H1 (cell line): Measurements from ENCODE around the gene TNPO2. TPM values are rescaled to one million over a fixed set of nuclear protein-coding genes. Genes with fewer than 3 reads are reported as not detected.

Experiments used
- CBX8 ChIP-seq: fragments of 300-800, 300-1000 bp; sonication (generic); IDR thresholded peaks from 2 replicates; pipeline ENCODE4 v1.7.1; 2016; ENCODE audit warnings: low read depth, low read length, borderline replicate concordance
- CHD7 ChIP-seq: fragments of 300-600 bp; sonication (generic); IDR thresholded peaks from 2 replicates; pipeline ENCODE4 v1.7.1; 2012; ENCODE audit warnings: low read length, moderate library complexity, mild to moderate bottlenecking, inconsistent platforms; ENCODE audit not compliant: insufficient replicate concordance
- EP300 ChIP-seq, 2 experiments: IDR thresholded peaks; 1 replicate in 1 of 2; 2 replicates in 1 of 2; pipeline ENCODE4 v1.6.1; 2011 to 2012; ENCODE audit warnings: low read depth in 2 of 2, low read length in 2 of 2, mild to moderate bottlenecking in 2 of 2, borderline replicate concordance in 1 of 2, inconsistent platforms in 1 of 2, moderate library complexity in 1 of 2
- GTF2F1 ChIP-seq: IDR thresholded peaks from 2 replicates; pipeline ENCODE4 v1.6.1; 2012; ENCODE audit warnings: low read depth, low read length, improper control_type of control experiment, borderline replicate concordance
- NRF1 ChIP-seq: IDR thresholded peaks from 2 replicates; pipeline ENCODE4 v1.6.1; 2011; ENCODE audit warnings: mild to moderate bottlenecking, low read depth, low read length, improper control_type of control experiment
- POU5F1 ChIP-seq: IDR thresholded peaks from 2 replicates; pipeline ENCODE4 v1.6.1; 2011; ENCODE audit warnings: low read depth, mild to moderate bottlenecking, low read length, moderate library complexity
- SP2 ChIP-seq: IDR thresholded peaks from 2 replicates; pipeline ENCODE4 v1.6.1; 2012; ENCODE audit warnings: mild to moderate bottlenecking, low read length, inconsistent platforms
- TBP ChIP-seq: IDR thresholded peaks from 2 replicates; pipeline ENCODE4 v1.6.1; 2011; ENCODE audit warnings: low read depth, low read length, improper control_type of control experiment
- USF2 ChIP-seq: IDR thresholded peaks from 2 replicates; pipeline ENCODE4 v1.6.1; 2011; ENCODE audit warnings: low read length, improper control_type of control experiment
- ZNF274 ChIP-seq: IDR thresholded peaks from 2 replicates; pipeline ENCODE4 v1.7.0; 2012; ENCODE audit warnings: low read length, borderline replicate concordance; ENCODE audit errors: extremely low read depth
- polyA plus RNA-seq, 7 experiments: library from polyadenylated mRNA; depleted of rRNA in 3 of 7; stranded (reverse) in 5 of 7; unstranded in 2 of 7; fragments of >200 nt in 5 of 7; fragments of 200-250 nt in 2 of 7; gene quantifications; 1 replicate in 5 of 7; 2 replicates in 1 of 7; 4 replicates in 1 of 7; pipeline versions ENCODE4 v1.2.1 to v1.2.3, GENCODE V29; 2011 to 2013; ENCODE audit warnings: missing spikeins in 2 of 7, mixed read lengths in 2 of 7
- total RNA-seq: library from RNA; stranded (reverse); fragmentation: NEBNext Ultra II Directional; extraction: Animal tissue kit (Norgen Biotek cat#: 25700); gene quantifications from 2 replicates; pipeline ENCODE4 v1.2.1, GENCODE V29; 2021

TNPO2 gene
- total and polyA plus RNA-seq, 2 of the 8 experiments (the other 6 are each of a cell fraction or from before 2014, with no cell fraction given) = 112 to 121 TPM

GRCh38 chr19:12689581-12690216 is 34.0 kb downstream of the TNPO2 start (continued):
- TF ChIP-seq CHD7 = no peak
- TF ChIP-seq GTF2F1 = no peak
- TF ChIP-seq SP2 = no peak
- TF ChIP-seq ZNF274 = no peak
- no peak for TF ChIP-seq CBX8
- TF ChIP-seq TBP = no peak
- TF ChIP-seq NRF1 = no peak
- no peak for TF ChIP-seq EP300 (IDR thresholded peaks at IDR 0.05; ENCODE audit: borderline replicate concordance in 1 of 2, low read depth in 2 of 2, low read length in 2 of 2)
- no peak for TF ChIP-seq USF2
- no peak for TF ChIP-seq POU5F1
